Stimulated activated effector memory CD8-positive, alpha-beta T cell treated with anti-CD3 and anti-CD28 coated beads, Interleukin-12 subunit alpha, Interleukin-12 subunit beta, amount 100 ng/mL, for 72 hours (primary cell): Measurements from ENCODE around the gene CSNK1D.
A peak's percentile ranks its signal among the peaks of the same experiment; 100 is the strongest.

Experiments
- ATAC-seq: fragments of 150-1000 bp; cut with Tn5 transposase; 2 replicates; pipeline ENCODE4 v1.10.0; 2021
- DNase-seq, 2 donors: peaks; one replicate each; pipeline ENCODE4 v3.0.0; 2021 to 2022; ENCODE audit warnings: low spot score in 2 of 2
- H3K27ac Mint-ChIP-seq: one replicate; pipeline ENCODE4 v1.8.0; 2022; ENCODE audit warnings: mild to moderate bottlenecking, mixed read lengths
- H3K36me3 Mint-ChIP-seq: one replicate; pipeline ENCODE4 v1.8.0; 2022; ENCODE audit warnings: mild to moderate bottlenecking, mixed read lengths
- H3K4me1 Mint-ChIP-seq: one replicate; pipeline ENCODE4 v1.8.0; 2022; ENCODE audit warnings: mixed read lengths
- H3K4me3 Mint-ChIP-seq: one replicate; pipeline ENCODE4 v1.8.0; 2022; ENCODE audit warnings: mild to moderate bottlenecking, mixed read lengths
- H3K9me3 Mint-ChIP-seq: one replicate; pipeline ENCODE4 v1.8.0; 2022; ENCODE audit warnings: mixed read lengths

CSNK1D gene

DNA sequence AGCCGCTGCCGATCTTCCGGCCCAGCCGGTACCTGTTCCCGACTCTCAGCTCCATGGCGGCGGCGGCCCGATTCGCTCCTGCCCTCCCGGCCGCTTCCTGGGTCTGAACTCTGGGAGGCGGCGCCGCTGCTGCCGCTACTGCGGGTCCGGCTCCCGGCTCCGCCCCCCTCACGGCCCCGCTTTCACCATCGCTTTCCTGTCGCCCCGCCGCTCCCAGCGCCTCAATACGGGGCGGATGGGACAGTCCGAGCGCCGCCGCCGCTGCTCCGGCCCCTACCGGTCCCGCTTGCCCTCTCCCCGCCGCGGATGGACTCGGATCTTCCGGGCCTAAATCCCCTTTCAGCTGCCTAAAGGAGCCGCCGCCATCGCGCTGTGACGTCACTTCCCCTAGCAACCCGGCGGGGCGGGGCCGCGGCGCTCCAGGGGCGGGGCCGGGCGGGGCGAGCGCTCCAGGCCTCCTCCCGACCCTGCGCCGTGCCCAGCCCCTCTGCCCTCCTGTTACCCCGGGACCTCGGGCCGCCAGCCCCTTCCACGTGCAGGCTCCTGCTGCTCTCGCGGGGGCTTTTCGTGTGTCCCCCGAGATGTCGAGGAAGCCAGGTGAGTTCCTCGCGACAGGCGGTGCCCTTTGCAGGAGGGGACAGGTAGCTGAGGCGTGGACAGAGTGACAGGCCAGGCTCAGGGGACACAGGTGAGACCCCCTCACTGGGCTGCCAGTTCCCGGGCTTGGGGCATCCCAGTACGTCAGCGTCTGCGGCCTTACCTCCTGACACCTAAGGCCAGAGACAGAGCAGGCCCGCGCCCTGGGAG is at the start of gene CSNK1D:
Gene CSNK1D (minus strand): TSS at position 374 of the 807 bp plus-strand sequence. CDS start 319 bp downstream, at position 55.
- H3K36me3 Mint-ChIP-seq = peaks cover 49% of the 10 kb centered on the region
- H3K4me3 Mint-ChIP-seq = peak within 1 kb of the TSS; percentile 84
- H3K9me3 Mint-ChIP-seq = no peaks in the 10 kb centered on the region
- peak; percentile 89 for ATAC-seq
- H3K4me1 Mint-ChIP-seq = peaks cover 49% of the 10 kb centered on the region
- peak within 1 kb of the TSS; percentile 99 for H3K27ac Mint-ChIP-seq
- peak; percentile 93 to 96 for DNase-seq

DNA sequence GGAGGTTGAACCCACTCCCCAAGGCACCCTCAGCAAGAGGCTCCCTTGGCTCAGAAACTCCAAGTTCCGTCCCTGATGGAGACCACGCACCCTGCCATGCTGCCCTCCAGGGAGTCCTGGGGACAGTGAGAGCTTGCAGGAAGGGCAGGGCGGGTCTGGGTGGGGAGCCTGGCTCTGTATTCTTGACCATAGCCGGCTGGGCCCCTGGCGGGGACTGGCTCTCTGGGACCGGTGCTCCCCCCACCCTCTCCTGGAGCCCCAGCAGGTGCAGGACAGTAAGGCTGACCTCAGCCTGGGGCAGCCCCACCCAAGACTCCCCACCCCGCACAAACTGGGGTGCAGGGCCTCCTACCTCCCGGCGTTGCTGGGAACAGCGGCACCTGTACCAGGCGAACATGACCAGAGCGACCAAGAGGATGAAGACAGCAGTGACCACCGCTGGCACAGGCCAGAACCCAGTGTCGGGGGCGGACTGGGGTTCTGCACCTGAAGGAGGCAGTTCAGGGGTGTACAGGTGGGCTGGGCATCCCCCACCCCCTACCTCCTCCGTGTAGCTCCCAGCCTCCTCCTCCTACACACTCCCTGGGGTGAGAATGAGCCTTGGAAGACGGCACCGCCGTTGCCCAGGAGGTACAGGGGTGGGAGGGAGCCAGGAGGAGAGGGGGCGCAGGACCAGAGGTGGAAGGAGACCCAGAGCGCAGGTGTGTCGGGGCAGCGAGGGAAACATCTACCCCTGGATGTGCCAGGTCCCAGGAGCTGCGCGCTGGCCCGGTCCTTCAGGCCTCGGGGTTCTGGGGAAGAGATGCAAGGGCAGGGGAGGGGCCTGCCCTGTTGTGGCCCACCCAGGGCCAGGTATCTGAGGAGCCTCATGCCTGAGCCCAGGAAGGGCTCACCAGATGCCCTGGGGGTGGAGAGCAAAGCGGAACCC is 49.3 kb upstream of the CSNK1D start:
- peak overlapping the region; percentile 96 for H3K27ac Mint-ChIP-seq
- ATAC-seq (no peak), DNase-seq (no peak)
- peaks cover 24% of the 10 kb centered on the region for H3K36me3 Mint-ChIP-seq
- H3K9me3 Mint-ChIP-seq = no peaks in the 10 kb centered on the region
- no peak overlapping the region for H3K4me3 Mint-ChIP-seq
- H3K4me1 Mint-ChIP-seq = peaks cover 42% of the 10 kb centered on the region

DNA sequence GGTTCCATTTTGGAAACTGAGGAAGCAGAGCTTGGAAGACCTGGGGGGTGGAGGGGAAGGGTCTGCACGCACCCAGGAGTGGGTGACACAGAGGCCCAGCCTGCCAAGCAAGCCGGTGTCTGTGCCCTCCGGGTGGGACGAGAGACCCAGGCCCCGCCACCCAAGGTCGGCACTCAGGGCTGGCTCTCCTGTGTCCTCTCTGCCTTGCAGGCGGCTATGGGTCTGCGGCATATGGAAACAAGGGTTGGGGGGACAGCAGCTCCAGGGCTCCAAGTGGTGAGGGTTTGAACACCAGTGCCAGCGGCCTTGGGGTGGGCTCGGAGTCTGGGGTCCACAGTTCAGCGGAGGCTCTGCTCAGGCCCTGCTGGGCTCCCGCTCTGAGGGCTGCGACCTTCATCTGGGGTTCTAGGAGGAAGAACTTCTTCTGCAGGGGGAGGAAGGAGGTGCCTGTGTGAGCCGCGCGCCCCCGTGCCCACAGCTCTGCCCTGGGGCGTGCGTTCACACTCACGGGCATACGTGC is 48.5 kb upstream of the CSNK1D start:
- Mint-ChIP-seq H3K9me3 (no peaks in the 10 kb centered on the region), H3K4me1 (peaks cover 42% of the 10 kb centered on the region), H3K4me3 (no peak overlapping the region), H3K36me3 (peaks cover 30% of the 10 kb centered on the region), H3K27ac (peak overlapping the region; percentile 96)
- DNase-seq (no peak), ATAC-seq (no peak)

DNA sequence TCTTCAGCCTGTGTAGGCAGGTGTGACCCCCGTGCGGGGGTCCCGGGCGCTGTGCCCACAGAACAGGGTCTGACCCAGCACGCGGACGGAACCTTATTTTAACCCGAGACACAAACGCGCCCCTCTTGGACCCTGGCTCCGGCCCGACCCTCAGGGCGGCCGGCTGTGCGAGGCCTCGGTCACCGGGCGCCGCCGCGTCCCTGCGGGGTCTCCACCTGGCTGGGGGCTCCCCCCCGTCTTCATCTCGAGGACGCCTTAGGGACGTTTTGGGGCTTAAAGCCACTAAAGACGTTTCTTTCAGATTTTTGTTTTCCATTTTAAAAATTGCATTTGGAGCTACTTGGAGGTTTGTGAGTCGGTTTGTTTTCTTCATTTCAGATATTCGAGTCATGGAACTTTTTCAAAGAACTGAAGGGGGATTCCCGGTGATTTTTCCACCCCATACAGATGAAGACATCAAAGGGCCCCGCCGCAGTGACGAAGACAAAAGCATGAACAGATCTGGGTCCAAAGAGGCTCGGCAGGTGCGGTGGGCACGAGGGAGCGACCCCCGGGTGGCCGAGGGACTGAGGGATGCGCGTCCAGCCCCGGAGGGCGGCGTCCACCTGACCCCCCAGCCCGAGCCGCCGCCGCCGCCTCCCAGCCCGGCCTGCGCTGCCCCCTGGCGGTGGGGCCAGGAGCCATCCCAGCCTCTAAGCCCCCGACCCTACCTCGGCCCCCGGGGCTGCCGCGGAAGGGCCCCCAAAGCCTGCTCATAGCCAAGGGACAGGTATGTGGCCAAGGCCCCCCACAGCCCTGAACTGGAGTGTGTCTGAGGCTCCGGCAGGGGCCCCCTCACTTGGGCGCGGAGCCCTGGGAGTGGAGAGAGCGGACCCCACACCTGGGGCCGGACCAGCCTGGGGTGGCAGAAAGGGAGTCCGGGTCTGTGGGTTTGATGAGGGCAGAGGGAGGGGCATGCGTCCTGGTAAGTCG is 47.7 kb upstream of the CSNK1D start:
- DNase-seq (peak; percentile 80 to 85), ATAC-seq (peak; percentile 66)
- H3K9me3 Mint-ChIP-seq = no peaks in the 10 kb centered on the region
- no peak overlapping the region for H3K4me3 Mint-ChIP-seq
- H3K27ac Mint-ChIP-seq = peak overlapping the region; percentile 96
- peaks cover 29% of the 10 kb centered on the region for H3K36me3 Mint-ChIP-seq
- H3K4me1 Mint-ChIP-seq = peaks cover 47% of the 10 kb centered on the region

DNA sequence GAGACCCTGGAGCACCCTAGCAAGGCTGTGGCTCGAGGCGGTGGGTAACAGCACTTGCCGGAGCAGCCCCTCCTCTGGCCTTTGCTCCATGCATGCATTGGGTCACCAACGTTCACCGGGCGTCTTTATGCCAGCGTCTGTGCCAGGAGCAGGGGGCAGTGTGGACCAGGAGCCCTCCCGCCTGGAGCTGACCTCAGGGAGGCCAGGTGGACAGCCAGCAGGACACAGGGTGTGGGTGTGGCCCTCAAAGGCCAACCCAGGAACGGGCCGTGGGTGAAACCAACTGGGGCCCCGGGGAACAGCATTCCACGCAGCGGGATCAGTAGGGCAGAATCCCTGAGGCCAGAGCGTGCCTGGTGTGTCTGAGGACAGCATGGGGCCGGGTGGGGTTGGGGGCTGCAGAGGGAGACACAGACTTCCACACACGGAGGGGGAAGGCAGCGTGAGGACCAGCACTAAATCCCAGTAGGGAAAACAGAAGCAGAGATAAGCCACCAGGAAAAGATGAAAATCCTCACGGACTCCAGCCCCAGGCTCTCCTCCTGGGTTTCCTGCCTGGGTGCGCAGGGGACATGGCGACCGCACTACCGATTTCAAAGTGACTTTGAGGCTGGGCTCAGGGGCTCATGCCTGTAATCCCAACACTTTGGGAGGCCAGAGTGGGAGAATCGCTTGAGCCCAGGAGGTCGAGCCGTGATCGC is 46.8 kb upstream of the CSNK1D start:
- H3K36me3 Mint-ChIP-seq = peaks cover 30% of the 10 kb centered on the region
- H3K27ac Mint-ChIP-seq = peak overlapping the region; percentile 96
- DNase-seq = no peak
- H3K4me3 Mint-ChIP-seq = no peak overlapping the region
- H3K9me3 Mint-ChIP-seq = no peaks in the 10 kb centered on the region
- no peak for ATAC-seq
- peaks cover 55% of the 10 kb centered on the region for H3K4me1 Mint-ChIP-seq

DNA sequence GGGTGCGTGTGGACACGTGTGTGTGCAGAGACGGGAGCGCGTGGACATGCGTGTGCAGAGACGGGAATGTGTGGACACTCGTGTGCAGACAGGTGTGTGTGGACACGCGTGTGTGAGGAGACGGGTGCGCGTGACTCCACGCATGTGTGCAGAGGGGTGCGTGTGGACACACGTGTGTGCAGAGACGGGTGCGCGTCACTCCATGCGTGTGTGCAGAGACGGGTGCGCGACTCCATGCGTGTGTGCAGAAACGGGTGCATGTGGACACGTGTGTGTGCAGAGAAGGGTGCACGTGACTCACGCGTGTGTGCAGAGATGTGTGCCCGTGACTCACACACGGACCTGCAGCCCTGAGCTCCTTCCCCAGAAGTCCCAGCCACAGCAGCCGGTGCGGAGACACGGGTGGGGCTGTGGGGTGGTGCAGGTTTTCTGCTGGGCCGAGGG is 46.1 kb upstream of the CSNK1D start:
- Mint-ChIP-seq H3K36me3 (peaks cover 35% of the 10 kb centered on the region), H3K9me3 (no peaks in the 10 kb centered on the region), H3K4me3 (no peak overlapping the region), H3K27ac (no peak overlapping the region), H3K4me1 (peaks cover 49% of the 10 kb centered on the region)
- ATAC-seq (no peak), DNase-seq (no peak)

DNA sequence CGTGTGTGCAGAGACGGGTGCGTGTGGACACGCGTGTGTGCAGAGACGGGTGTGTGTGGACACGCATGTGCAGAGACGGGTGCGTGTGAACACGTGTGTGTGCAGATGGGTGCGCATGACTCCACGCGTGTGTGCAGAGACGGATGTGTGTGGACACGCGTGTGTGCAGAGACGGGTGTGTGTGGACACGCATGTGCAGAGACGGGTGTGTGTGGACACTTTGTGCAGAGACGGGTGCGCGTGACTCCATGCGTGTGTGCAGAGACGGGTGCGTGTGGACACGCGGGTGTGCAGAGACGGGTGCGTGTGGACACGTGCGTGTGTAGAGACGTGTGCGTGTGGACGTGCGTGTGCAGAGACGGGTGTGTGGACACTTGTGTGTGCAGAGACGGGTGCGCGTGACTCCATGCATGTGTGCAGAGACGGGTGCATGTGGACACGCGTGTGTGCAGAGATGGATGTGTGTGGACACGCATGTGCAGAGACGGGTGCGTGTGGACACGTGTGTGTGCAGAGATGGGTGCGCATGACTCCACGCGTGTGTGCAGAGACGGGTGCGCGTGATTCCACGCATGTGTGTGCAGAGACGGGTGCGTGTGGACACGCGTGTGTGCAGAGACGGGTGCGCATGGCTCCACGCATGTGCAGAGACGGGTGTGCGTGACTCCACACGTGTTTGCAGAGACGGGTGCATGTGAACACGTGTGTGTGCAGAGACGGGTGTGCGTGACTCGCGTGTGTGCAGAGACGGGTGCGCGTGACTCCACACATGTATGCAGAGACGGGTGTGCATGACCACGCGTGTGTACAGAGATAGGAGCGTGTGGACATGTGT is 45.5 kb upstream of the CSNK1D start:
- Mint-ChIP-seq H3K27ac (no peak overlapping the region), H3K9me3 (no peaks in the 10 kb centered on the region), H3K4me3 (no peak overlapping the region), H3K4me1 (peaks cover 50% of the 10 kb centered on the region), H3K36me3 (peaks cover 36% of the 10 kb centered on the region)
- ATAC-seq = no peak
- no peak for DNase-seq

DNA sequence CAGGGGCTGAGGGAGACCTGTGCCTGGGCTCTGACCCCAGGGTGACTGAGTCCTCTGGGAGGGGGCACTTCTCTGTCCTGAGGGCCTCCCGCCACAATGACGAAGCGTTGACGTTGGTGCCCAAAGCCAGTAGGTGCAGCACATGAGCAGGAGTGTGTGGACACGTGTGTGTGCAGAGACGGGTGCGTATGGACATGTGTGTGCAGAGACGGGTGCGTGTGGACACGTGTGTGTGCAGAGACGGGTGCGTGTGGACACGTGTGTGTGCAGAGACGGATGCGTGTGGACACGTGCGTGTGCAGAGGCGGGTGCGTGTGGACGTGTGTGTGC is 44.6 kb upstream of the CSNK1D start:
- no peak overlapping the region for H3K4me3 Mint-ChIP-seq
- H3K9me3 Mint-ChIP-seq = no peaks in the 10 kb centered on the region
- peaks cover 47% of the 10 kb centered on the region for H3K4me1 Mint-ChIP-seq
- ATAC-seq = no peak
- no peak overlapping the region for H3K27ac Mint-ChIP-seq
- no peak for DNase-seq
- peaks cover 44% of the 10 kb centered on the region for H3K36me3 Mint-ChIP-seq

DNA sequence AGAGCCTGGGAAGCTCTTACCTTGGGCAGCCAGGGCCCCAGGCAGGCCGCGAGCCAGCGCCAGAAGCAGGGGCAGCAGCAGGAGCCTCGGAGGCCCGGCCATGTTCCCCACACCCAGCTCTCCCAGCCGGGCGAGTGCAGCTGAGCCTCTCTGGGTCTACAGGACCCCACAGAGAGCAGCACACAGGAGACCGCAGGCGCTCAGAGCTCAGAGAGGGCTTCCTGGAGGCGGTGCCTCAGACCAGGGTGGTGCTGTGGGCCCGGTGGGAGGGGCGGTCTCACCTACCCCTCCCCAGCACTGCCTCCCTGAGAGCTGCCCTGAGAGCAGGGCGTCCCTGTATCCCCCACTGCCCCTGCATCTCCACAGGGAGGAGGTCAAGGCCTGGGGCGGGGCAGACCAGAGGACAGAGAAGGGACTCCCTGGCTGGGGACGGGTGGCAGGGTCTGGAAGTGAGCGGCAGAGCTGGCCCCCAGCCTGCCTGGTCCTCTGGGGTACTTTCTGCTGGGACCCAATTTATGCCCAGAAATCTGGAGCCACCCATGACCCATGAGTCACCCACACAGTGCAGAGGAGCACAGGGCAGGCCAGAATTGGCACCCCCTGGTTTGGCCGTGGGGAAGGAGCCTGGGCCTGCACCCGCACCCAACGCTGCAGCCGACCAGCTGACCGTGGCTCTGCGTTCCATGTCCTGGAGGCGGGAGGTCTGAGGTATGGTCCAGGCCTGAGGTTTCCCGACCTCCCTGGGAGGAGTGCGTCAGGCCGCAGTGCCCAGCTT is 44.1 kb upstream of the CSNK1D start, which contains the start of gene CD7:
Gene CD7 (minus strand): TSS at position 215 of the 775 bp plus-strand sequence. CDS start 113 bp downstream, at position 102.
- Mint-ChIP-seq H3K9me3 (no peaks in the 10 kb centered on the region), H3K4me1 (peaks cover 42% of the 10 kb centered on the region), H3K27ac (no peak within 1 kb of the TSS), H3K36me3 (peaks cover 45% of the 10 kb centered on the region), H3K4me3 (no peak within 1 kb of the TSS)
- DNase-seq (peak; percentile 44 to 80), ATAC-seq (peak; percentile 81)

DNA sequence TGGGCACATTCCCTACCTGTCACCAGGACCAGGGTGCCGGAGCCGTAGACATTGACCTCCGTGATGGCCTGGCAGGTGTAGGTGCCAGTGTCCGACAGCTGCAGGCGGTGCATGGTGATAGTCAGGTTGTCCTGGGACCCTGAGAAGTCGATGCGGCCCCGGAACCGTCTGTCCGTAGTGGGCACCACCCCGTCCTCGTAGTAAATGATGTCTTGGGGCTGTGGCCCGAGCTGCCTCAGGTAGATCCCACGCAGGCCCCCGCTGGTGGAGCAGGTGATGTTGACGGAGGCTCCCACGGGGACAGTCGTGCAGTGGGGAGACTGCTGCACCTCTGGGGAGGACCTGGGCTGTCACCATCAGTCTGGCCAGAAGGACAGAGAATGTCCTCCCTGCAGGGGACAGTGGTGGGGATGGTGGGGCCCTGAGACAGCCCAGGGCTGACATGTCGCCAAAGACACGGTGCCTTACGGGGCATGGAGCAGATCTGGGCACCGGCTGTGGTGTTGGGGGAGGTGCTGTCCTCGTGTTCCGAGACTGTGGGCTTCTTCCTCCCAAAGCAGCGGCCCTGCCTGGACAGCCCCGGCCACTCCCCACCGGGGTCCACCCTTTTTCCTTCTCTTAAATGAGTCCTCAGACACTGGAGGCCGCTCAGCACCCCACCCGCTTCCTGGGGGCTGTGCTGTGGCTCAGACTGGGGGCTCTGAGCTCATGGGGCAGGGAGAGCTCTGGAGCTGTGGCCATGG is 43.3 kb upstream of the CSNK1D start:
- no peaks in the 10 kb centered on the region for H3K9me3 Mint-ChIP-seq
- DNase-seq (no peak), ATAC-seq (peak; percentile 31)
- H3K36me3 Mint-ChIP-seq = peaks cover 45% of the 10 kb centered on the region
- peaks cover 34% of the 10 kb centered on the region for H3K4me1 Mint-ChIP-seq
- H3K27ac Mint-ChIP-seq = no peak overlapping the region
- H3K4me3 Mint-ChIP-seq = no peak overlapping the region

DNA sequence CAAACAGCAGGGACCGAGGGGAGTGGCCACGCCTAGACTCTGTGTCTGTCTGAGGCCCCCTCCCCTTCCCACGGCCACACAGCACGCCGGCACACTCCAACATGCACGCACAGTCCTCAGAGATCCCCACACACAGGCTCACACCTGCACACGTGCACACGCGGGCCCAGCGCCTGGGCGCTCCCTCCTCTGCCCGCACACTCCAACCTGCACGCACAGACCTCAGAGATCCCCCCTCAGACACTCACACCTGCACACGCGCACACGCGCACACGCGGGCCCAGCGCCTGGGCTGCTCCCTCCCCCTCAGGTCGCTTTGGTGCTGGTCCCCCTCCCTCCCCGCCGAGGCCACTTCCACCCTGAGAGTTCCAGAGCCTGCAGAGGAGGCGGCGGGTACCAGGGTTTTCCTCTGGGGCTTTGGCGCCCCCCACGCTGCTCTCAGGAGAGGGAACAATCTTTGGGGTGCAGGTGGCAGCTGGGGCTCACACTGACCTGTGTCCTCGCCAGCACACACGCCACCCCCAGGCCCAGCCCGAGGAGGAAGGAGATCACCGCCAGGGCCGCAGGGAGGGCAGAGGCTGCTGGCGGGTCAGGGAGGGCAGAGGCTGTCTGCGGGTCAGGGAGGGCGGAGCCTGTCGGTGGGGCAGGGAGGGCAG is 42.3 kb upstream of the CSNK1D start:
- Mint-ChIP-seq H3K36me3 (peaks cover 38% of the 10 kb centered on the region), H3K4me1 (peaks cover 28% of the 10 kb centered on the region), H3K9me3 (no peaks in the 10 kb centered on the region), H3K4me3 (no peak overlapping the region), H3K27ac (no peak overlapping the region)
- DNase-seq = peak in 1 of 2 donors; percentile 31
- ATAC-seq = peak; percentile 66
